Upper lobe of left lung (tissue), 4 donors: ENCODE results near the gene STIP1.

Experiments used
- CTCF ChIP-seq, 6 experiments: fragments of 450-650 bp in 4 of 6; fragments of 200-600 bp in 2 of 6; sonication (generic) in 2 of 6; IDR thresholded peaks; one replicate each; pipeline ENCODE4 v1.5.1; 2016 to 2019; ENCODE audit warnings: antibody characterized with exemption in 6 of 6
- EP300 ChIP-seq, 4 donors: sonication (generic); formaldehyde crosslinking; IDR thresholded peaks; one replicate each; pipeline ENCODE4 v1.5.1; 2017; ENCODE audit warnings: antibody characterized with exemption in 4 of 4, control low read depth in 2 of 4
- POLR2A ChIP-seq, 4 donors: fragments of 450-650 bp; IDR thresholded peaks; one replicate each; pipeline ENCODE4 v1.5.1; 2016 to 2017; ENCODE audit warnings: antibody characterized with exemption in 4 of 4, mild to moderate bottlenecking in 2 of 4
- POLR2AphosphoS5 ChIP-seq, 2 donors: sonication (generic); formaldehyde crosslinking; IDR thresholded peaks; one replicate each; pipeline ENCODE4 v1.5.1; 2017; ENCODE audit warnings: antibody characterized with exemption in 2 of 2

- TF ChIP-seq EP300 (IDR thresholded peaks at IDR 0.05) = no peak
- no peak for TF ChIP-seq POLR2A (IDR thresholded peaks at IDR 0.05)
- no peak for TF ChIP-seq CTCF (IDR thresholded peaks at IDR 0.05)
- no peak for TF ChIP-seq POLR2AphosphoS5 (IDR thresholded peaks at IDR 0.05)
Measured at GRCh38 chr11:64224151-64224890, 38.4 kb downstream of the STIP1 start.
